Occipital lobe (tissue), 1 donor: ENCODE results near the gene MTCP1. TPM values are rescaled to one million over a fixed set of nuclear protein-coding genes. Genes with fewer than 3 reads are reported as not detected.

Experiments
- total RNA-seq: library from RNA; depleted of rRNA; stranded (reverse); fragments of >200 nt; gene quantifications from one replicate; pipeline ENCODE4 v1.2.3, GENCODE V29; 2014

The MTCP1 gene
- total RNA-seq, 1 donor from 2014 or later, result 3.6 TPM

Other genes with a start within 250 kb of the MTCP1 start
- gene SMIM9, start 236.5 kb downstream of the MTCP1 start, total RNA-seq, result not detected
- gene F8A1, start 184.8 kb downstream of the MTCP1 start, total RNA-seq, result 0.47 TPM
- gene F8, start 48.4 kb downstream of the MTCP1 start, total RNA-seq, result 7.3 TPM
- 31.4 TPM for gene FUNDC2, start 44.3 kb downstream of the MTCP1 start, total RNA-seq
- gene CMC4, start within 50 bp of the MTCP1 start, total RNA-seq, result 3.4 TPM
- 15.6 TPM for gene BRCC3, start 372 bp upstream of the MTCP1 start, total RNA-seq
- 107 TPM for gene VBP1, start 145.3 kb upstream of the MTCP1 start, total RNA-seq
- gene RAB39B, start 193.4 kb upstream of the MTCP1 start, total RNA-seq, result 28.2 TPM